Hindlimb muscle (tissue), 1 donor: ENCODE measurements around the gene TBCC. TPM values are rescaled to one million over a fixed set of nuclear protein-coding genes. Genes with fewer than 3 reads are reported as not detected.
A peak's percentile ranks its signal among the peaks of the same experiment; 100 is the strongest.
"Not testable (repeated sequence)": the region's sequence is repeated elsewhere in the genome, so short reads cannot be mapped to it uniquely, and the experiment has no call there.

Source experiments
- DNase-seq: peaks from one replicate; pipeline ENCODE4 v3.0.0-alpha.2; 2013
- polyA plus RNA-seq: library from polyadenylated mRNA; unstranded; fragments of 120-200 nt; gene quantifications from one replicate; pipeline ENCODE4 v1.2.1, GENCODE V29; 2013; ENCODE audit not compliant: insufficient read length

Gene TBCC
- polyA plus RNA-seq, 1 donor = 13.0 TPM

GRCh38 chr6:42769836-42770235 is 23.9 kb upstream of the TBCC start:
- no peak for DNase-seq

- DNase-seq = no peak
Measured at GRCh38 chr6:42769051-42769450, 23.1 kb upstream of the TBCC start.

GRCh38 chr6:42766163-42766670 is 20.3 kb upstream of the TBCC start:
- DNase-seq = no peak

GRCh38 chr6:42764911-42765648 is 19.2 kb upstream of the TBCC start:
- no peak for DNase-seq

- no peak for DNase-seq
Measured at GRCh38 chr6:42762950-42763349, 17.0 kb upstream of the TBCC start.

- no peak for DNase-seq
Measured at GRCh38 chr6:42762426-42762859, 16.5 kb upstream of the TBCC start.

GRCh38 chr6:42761287-42762067 is 15.6 kb upstream of the TBCC start:
- DNase-seq = no peak

- no peak for DNase-seq
Measured at GRCh38 chr6:42758756-42759430, 13.0 kb upstream of the TBCC start.

GRCh38 chr6:42756722-42757121 is 10.8 kb upstream of the TBCC start:
- DNase-seq = no peak

GRCh38 chr6:42754759-42755158 is 8.9 kb upstream of the TBCC start:
- DNase-seq = no peak

GRCh38 chr6:42751055-42751454 is 5.2 kb upstream of the TBCC start:
- no peak for DNase-seq

GRCh38 chr6:42748203-42748898 is 2.4 kb upstream of the TBCC start:
- DNase-seq = no peak

GRCh38 chr6:42746463-42747391 is 824 bp upstream of the TBCC start:
- DNase-seq = peak; percentile 87

GRCh38 chr6:42745083-42745639 is 742 bp downstream of the TBCC start:
- peak; percentile 12 for DNase-seq

GRCh38 chr6:42744351-42744893 is 1.5 kb downstream of the TBCC start:
- DNase-seq = no peak

- DNase-seq = no peak
Measured at GRCh38 chr6:42742116-42742894, 3.6 kb downstream of the TBCC start.

GRCh38 chr6:42740725-42741124 is 5.2 kb downstream of the TBCC start:
- no peak for DNase-seq

- no peak for DNase-seq
Measured at GRCh38 chr6:42735976-42736375, 9.9 kb downstream of the TBCC start.

- DNase-seq = not testable (repeated sequence)
Measured at GRCh38 chr6:42733867-42734481, 11.9 kb downstream of the TBCC start.
